Breast epithelium (tissue), 3 donors: ENCODE measurements around the gene HSFY2.
"Not testable (repeated sequence)": the region's sequence is repeated elsewhere in the genome, so short reads cannot be mapped to it uniquely, and the experiment has no call there.

Experiments used
- CTCF ChIP-seq, 3 donors: fragments of 450-650 bp; IDR thresholded peaks; one replicate each; pipeline ENCODE4 v1.5.1; 2016 to 2017; ENCODE audit warnings: antibody characterized with exemption in 3 of 3, mild to moderate bottlenecking in 3 of 3, moderate library complexity in 3 of 3
- POLR2A ChIP-seq: fragments of 450-650 bp; IDR thresholded peaks from one replicate; pipeline ENCODE4 v1.6.1; 2016; ENCODE audit warnings: antibody characterized with exemption, mild to moderate bottlenecking, moderate library complexity
- POLR2AphosphoS5 ChIP-seq, 3 donors: sonication (generic); formaldehyde crosslinking; IDR thresholded peaks; one replicate each; pipeline ENCODE4 v1.6.1; 2017; ENCODE audit warnings: antibody characterized with exemption in 3 of 3

- not testable (repeated sequence) for TF ChIP-seq POLR2A; CTCF (IDR thresholded peaks at IDR 0.05); POLR2AphosphoS5 (IDR thresholded peaks at IDR 0.05)
Measured at GRCh38 chrY:18815751-18816150, 42.2 kb upstream of the HSFY2 start.
